RWPE2 (cell line): ENCODE results near the gene MEDAG.

ENCODE experiments used
- ATAC-seq: fragments of 200-7000 bp; cut with Tn5 transposase; 3 replicates; pipeline ENCODE4 v1.9.1; 2021; ENCODE audit warnings: low read depth
- DNase-seq: peaks from one replicate; pipeline ENCODE4 v3.0.0-alpha.2; 2020; ENCODE audit warnings: low spot score
- H3K27ac ChIP-seq: fragments of 450-650 bp; 2 replicates; pipeline ENCODE4 v1.5.1; 2017; ENCODE audit warnings: mild to moderate bottlenecking; ENCODE audit not compliant: poor library complexity, severe bottlenecking
- H3K27me3 ChIP-seq: fragments of 250-450 bp; sonication (Bioruptor Pico); 2 replicates; pipeline ENCODE4 v1.5.1; 2021; ENCODE audit warnings: mild to moderate bottlenecking, moderate library complexity; ENCODE audit not compliant: insufficient read depth, poor library complexity, severe bottlenecking
- H3K36me3 ChIP-seq: fragments of 250-450 bp; sonication (Bioruptor Pico); 2 replicates; pipeline ENCODE4 v1.5.1; 2020; ENCODE audit warnings: low read depth, mild to moderate bottlenecking, moderate library complexity
- H3K4me1 ChIP-seq: fragments of 250-450 bp; sonication (Bioruptor Pico); 2 replicates; pipeline ENCODE4 v1.5.1; 2021; ENCODE audit warnings: mild to moderate bottlenecking, moderate library complexity; ENCODE audit not compliant: insufficient read depth, poor library complexity, severe bottlenecking
- H3K4me3 ChIP-seq: fragments of 250-450 bp; sonication (Bioruptor Pico); 2 replicates; pipeline ENCODE4 v1.5.1; 2021; ENCODE audit warnings: mild to moderate bottlenecking, moderate library complexity; ENCODE audit not compliant: severe bottlenecking
- H3K9me3 ChIP-seq: fragments of 250-450 bp; sonication (Bioruptor Pico); 2 replicates; pipeline ENCODE4 v1.5.1; 2021; ENCODE audit warnings: mild to moderate bottlenecking, moderate library complexity; ENCODE audit not compliant: severe bottlenecking
- TF ChIP-seq, protein P1 (sequence below): fragments of 450-650 bp; IDR thresholded peaks from one replicate; pipeline ENCODE4 v1.5.1; 2017; ENCODE audit warnings: mild to moderate bottlenecking, moderate library complexity; ENCODE audit not compliant: poor library complexity, severe bottlenecking

Gene MEDAG

GRCh38 chr13:30915691-30916541, 9.8 kb downstream of the MEDAG start:
- Histone ChIP-seq H3K27ac (no peak overlapping the region), H3K9me3 (no peaks in the 10 kb centered on the region), H3K4me3 (no peak overlapping the region), H3K4me1 (peaks cover 5% of the 10 kb centered on the region), H3K36me3 (no peaks in the 10 kb centered on the region), H3K27me3 (no peaks in the 10 kb centered on the region)
- TF ChIP-seq, protein P1, sequence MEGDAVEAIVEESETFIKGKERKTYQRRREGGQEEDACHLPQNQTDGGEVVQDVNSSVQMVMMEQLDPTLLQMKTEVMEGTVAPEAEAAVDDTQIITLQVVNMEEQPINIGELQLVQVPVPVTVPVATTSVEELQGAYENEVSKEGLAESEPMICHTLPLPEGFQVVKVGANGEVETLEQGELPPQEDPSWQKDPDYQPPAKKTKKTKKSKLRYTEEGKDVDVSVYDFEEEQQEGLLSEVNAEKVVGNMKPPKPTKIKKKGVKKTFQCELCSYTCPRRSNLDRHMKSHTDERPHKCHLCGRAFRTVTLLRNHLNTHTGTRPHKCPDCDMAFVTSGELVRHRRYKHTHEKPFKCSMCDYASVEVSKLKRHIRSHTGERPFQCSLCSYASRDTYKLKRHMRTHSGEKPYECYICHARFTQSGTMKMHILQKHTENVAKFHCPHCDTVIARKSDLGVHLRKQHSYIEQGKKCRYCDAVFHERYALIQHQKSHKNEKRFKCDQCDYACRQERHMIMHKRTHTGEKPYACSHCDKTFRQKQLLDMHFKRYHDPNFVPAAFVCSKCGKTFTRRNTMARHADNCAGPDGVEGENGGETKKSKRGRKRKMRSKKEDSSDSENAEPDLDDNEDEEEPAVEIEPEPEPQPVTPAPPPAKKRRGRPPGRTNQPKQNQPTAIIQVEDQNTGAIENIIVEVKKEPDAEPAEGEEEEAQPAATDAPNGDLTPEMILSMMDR: no peak
- ATAC-seq (no peak), DNase-seq (no peak)

DNA sequence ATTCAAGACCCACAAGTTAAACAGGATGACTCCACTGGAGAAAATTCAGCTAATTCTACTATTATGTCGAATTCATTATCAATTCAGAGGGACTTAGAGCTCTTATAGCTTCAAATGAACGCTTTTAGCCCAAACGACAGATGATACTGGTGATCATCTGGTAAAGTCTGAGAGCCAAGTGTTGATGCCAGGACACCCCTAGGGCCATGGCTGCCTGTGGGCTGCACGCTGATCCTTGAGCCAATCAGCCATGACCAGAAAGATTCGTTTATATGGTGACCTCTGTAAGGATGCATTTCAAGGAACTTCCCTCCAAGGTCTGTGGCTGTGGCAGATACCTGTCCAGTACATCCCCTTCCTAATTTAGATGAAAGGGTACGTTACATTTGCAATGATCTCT, 10.9 kb downstream of the MEDAG start:
- H3K4me1 ChIP-seq: peaks cover 5% of the 10 kb centered on the region
- no peaks in the 10 kb centered on the region for H3K36me3 ChIP-seq
- H3K27ac ChIP-seq: no peak overlapping the region
- H3K9me3 ChIP-seq: no peaks in the 10 kb centered on the region
- no peak for ATAC-seq
- H3K4me3 ChIP-seq: no peak overlapping the region
- TF ChIP-seq, protein P1: no peak
- DNase-seq: no peak
- H3K27me3 ChIP-seq: no peaks in the 10 kb centered on the region

GRCh38 chr13:30918662-30919405, 12.8 kb downstream of the MEDAG start:
- peaks cover 9% of the 10 kb centered on the region for H3K4me1 ChIP-seq
- DNase-seq (no peak), ATAC-seq (no peak)
- H3K4me3 ChIP-seq: no peak overlapping the region
- TF ChIP-seq, protein P1: no peak
- no peaks in the 10 kb centered on the region for H3K27me3 ChIP-seq
- H3K27ac ChIP-seq: no peak overlapping the region
- no peaks in the 10 kb centered on the region for H3K9me3 ChIP-seq
- H3K36me3 ChIP-seq: no peaks in the 10 kb centered on the region

DNA sequence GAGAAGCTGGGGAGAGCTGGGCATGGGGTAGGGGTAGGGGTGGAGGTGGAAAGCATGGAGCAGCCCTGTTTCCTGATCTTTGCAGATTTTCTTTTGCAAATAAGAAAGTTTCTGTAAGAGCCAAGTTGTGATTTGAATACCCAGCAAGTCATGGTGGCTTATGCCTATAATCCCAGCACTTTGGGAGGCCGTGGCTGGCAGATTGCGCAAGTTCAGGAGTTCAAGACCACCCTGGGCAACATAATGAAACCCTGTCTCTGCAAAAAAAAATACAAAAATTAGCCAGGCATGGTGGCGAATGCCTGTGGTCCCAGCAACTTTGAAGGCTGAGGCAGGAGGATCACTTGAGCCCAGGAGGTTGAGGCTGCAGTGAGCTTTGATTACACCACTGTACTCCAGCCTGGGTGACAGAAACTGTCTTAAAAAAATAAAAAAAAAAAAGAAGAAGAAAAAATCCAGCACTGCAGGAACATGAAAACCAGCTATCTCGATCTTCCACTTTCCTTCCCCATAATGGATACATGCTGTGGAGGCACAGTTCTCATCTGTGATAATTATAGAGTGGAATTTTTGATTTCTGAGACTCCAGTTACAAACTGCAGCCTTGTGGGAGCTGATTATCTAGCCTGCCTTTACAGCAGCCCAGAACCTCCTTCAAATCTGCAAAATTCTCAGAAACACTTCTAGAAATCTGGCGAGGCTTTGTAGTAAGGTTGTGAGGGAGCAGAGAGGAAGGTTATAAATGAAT, 14.3 kb downstream of the MEDAG start:
- DNase-seq: no peak
- TF ChIP-seq, protein P1: no peak
- Histone ChIP-seq H3K4me1 (peaks cover 9% of the 10 kb centered on the region), H3K9me3 (no peaks in the 10 kb centered on the region), H3K27me3 (no peaks in the 10 kb centered on the region), H3K4me3 (no peak overlapping the region), H3K36me3 (no peaks in the 10 kb centered on the region), H3K27ac (no peak overlapping the region)
- no peak for ATAC-seq
